ENCODE results near the gene RNF220. TPM values are rescaled to one million over a fixed set of nuclear protein-coding genes. Genes with fewer than 3 reads are reported as not detected.

RNF220 gene
- total RNA-seq, 2 donors from 2014 or later, result 63.9 to 64.3 TPM

DNA sequence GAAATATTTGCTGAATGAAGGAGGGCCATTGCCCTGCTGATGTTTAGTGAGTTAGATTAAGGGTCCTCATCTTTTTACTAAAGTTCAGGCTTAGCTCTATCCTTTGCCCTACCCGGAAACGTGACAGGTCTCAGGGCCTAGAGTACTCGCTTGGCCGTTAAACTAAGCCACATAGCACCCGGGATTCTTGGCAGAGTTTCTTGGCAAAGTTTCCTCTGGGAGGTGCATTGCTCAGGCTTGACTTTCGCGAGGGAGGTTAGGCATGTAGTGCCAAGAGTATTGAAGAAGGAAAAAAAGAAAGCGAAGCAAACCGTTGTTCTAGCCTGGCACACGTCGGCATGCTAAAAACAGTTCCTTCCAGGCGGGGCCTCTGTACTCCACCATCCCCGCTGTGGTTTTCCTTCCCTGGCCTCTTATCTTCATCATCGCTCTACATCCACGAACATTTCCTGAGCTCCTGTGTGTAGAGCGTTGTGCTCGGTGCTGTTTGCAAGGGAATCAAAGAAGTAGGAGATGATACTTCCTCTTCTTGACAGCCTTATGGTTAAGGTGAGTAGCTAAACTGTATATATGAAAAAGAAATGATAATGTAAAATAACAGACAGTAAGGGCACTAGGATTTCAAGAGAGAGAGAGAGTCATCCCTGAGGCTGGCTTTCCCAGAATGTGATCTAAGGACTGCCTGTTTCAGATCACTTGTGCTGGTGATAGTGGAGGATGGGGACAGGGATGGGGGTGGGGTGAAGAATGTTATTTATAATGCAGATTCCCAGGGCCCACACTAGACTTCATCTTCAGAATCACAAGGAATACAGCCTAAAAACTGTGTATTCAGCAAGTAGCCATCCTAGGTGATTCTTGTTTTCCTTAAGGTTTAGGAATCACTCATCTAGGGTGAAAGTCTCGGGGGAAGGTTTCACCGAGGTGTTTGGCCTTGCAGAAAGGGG, 18.8 kb downstream of the RNF220 start:
- ATAC-seq (peak; percentile 98), DNase-seq (peak; percentile 46 to 66)
- intact Hi-C loops (cut with DNase I, micrococcal nuclease), result no loop called here

GRCh38 chr1:44424747-44425146, 19.7 kb downstream of the RNF220 start:
- ATAC-seq, result no peak

DNA sequence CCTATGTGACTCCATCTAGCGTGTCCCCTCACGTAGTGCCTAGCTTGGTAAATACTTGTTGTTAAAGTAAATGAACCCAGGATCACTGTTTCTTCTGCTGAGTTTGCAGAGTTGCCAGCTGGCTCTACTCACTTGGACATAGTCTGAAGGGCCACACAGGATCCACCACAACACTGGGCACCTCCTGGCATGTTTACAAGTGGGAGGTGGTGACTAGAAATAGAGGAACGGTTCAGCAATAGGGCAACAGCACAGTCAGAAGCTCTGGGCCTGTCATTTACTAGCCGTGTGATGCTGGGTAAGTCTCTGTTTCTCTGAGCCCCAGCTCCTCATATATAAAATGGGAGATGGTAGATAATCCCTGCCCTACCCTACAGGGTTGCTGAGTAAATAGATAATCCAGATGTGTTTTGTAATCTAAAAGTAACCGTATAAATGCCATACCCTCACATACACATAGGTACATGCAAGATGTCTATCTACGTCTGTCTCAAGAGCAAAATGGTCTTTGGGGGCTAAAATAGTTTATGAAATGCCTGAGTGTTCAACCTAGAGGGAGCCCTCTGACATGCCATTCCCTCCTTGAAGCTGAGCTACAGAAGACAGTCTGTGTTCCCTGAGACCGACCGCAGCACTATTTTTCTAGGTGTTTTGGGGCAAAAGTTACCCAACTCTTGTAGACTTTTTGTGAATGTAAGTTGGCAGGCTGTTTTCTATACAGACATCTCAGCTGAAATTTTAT, 20.5 kb downstream of the RNF220 start:
- intact Hi-C loops (cut with DNase I, micrococcal nuclease), result no loop called here
- ATAC-seq (no peak), DNase-seq (no peak)

More at GRCh38 chr1:44424747-44425146, 19.7 kb downstream of the RNF220 start:
- intact Hi-C loops (cut with DNase I, micrococcal nuclease), result no loop called here
- no peak for DNase-seq

DNA sequence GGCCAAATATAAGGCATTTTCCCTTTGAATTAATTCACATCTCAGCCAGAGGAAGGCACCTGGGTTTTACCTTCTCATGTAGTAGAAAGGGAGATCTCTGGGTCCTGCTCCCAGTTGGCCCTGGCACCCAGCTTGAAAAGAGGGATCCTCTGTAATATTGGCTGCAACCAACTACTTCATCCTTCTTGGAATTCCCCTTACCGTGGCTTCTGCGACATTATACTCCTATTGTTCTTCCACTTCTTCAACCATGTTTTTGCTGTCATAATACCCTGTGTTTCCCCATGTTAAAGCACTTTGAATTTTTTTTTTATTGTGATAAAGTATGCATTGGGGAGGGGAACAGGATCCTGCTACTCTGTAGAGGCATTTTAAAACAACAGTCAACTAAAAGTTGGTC, 26.8 kb downstream of the RNF220 start:
- ATAC-seq (no peak), DNase-seq (no peak)
- intact Hi-C loops (cut with DNase I, micrococcal nuclease), result no loop called here

GRCh38 chr1:44433209-44433608, 28.2 kb downstream of the RNF220 start:
- DNase-seq (no peak), ATAC-seq (no peak)
- intact Hi-C loops (cut with DNase I, micrococcal nuclease), result no loop called here

DNA sequence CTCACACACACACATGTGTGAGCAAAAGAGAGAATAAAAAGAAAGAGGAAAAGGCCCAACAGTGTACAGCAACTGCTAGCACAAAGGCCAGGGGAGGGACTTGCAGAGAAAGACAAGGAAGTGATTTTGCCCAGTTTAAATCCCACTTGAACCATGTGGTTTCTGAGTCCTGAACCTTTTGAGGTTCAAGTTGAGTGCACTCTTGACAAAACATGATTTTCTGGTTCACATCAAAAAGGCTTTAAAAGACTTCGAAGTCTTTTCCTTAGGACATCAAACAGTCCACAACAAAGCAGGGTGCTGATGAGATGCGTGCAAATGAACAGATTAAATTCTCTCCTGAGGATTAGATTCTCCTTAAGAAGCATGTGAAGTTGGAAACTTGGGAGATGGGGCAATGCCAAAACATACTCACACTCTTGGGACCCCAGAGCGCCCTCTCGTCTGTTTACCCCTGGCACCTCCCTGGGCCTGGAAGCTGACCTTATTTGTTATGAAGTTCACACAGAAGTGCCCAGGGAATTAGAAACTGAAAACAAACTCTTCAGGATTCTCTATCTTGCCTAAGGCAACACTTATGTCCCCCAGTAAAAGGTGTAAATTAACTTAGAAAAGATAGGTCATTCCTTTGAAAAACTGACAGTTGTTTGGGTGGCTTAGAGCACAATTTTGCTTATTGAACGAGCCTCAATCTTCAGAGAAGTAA, 31.5 kb downstream of the RNF220 start:
- no peak for DNase-seq

DNA sequence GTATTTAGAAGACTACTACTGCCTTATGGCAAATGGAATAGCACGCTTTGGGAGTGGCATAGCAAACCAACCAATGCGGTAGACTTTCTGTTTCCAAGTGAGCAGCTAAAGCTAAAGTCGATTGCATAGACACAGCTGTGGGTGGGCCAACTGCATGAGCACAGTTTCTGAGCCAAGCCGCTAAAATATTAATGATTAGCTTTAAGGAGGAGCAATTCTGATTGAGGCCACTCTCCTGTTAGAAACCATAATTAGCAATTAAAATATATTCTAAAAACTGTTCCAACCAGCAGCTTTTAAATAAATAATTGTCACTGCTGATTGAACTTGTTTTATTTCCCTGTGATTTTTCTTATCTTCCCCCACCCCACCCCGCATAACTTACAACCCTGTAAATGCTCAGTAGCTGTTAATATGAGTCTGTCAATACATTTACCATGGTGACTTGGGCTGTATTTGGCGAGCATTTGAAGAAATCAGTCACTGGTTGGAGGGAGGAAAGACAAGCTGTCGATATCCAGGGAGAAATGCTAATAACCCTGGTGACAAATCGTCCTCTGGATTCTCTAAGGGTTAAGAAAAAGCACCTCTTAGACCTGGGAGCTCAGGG, 32.2 kb downstream of the RNF220 start:
- DNase-seq (no peak), ATAC-seq (no peak)
- intact Hi-C loops (cut with DNase I, micrococcal nuclease), result no loop called here

More for the DNA sequence above, 31.5 kb downstream of the RNF220 start:
- intact Hi-C loops (cut with DNase I, micrococcal nuclease), result no loop called here
- ATAC-seq, result no peak

DNA sequence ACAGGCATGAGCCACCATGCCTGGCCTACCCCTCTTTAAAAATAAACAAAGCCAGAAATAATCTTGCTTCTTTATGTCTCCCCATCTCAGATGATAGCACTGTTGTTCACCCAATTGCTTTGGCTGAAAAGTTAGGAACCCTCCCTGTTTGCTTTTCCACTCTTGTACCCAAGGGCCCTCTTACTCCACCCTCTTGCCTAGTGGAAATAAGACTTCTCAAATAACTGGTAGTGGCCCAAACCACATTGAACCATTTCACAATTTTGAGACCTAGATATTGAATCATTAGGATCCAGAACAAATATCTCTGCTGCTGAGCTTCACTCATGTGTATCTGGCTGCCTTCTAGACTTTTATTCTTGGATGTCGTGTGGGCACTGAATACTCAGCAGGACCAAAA, 37.7 kb downstream of the RNF220 start:
- no peak for ATAC-seq
- intact Hi-C loops (cut with DNase I, micrococcal nuclease), result no loop called here
- DNase-seq, result no peak

GRCh38 chr1:44447051-44447810, 42.2 kb downstream of the RNF220 start:
- DNase-seq (no peak), ATAC-seq (no peak)
- intact Hi-C loops (cut with DNase I, micrococcal nuclease), result no loop called here

- ATAC-seq, result no peak
- DNase-seq, result no peak
- intact Hi-C loops (cut with DNase I, micrococcal nuclease), result no loop called here
These were observed 48.8 kb downstream of the RNF220 start for GRCh38 chr1:44453798-44454349.

DNA sequence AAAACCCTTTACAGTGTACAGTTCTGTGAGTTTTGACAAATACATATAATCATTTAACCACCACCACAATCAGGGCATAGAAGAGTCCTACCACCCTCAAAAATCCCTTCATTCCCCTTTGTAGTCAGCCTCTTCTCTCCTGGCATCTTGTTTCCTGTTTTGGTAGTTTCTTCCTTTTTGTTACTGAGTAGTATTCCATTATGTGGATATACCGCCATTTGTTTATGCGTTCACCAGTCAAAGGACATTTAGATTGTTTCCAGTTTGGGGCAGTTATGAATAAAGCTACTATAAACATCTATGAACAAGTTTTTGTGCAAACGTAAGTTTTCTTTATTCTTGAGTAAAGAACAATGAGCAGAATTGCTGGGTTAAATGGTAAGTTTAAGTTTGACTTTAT, 49.6 kb downstream of the RNF220 start:
- intact Hi-C loops (cut with DNase I, micrococcal nuclease), result no loop called here
- no peak for DNase-seq
- no peak for ATAC-seq

DNA sequence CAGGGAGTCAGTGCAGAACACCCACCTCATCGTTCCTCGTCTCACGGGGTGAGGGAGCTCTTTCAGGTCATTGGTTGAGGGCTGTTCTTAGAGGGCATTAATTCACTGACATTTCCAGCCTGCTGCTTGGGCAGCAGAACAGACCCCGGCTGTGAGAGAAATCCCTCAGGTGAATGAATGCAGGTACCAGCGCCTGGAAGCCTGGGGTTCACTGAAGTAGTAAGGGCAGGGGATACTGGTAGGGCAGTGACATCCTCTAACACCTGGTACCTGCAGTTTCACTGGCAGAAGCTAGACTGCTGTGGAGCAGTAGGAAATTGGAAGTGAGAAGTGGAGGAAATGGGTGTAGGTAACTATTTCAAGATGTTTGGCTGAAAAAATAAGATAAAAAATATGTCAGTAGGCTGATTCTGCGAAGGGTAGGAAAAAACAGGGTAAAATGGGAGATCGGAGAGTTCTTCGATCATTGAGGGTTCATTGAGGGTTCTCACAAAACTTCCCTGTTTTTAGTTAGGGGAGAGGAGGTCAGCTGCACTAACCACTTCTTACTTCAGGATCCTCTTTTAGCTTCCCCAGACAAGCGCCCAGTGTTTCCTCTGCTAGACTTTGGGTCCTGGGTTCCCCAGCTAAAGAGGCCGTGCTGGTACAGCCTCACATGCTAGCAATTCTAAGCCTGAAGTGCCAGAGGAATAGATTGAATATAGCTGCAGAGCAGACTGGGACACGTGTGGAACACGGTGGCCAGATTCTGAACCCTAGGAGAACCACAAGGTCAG, 55.2 kb downstream of the RNF220 start:
- DNase-seq, result no peak
- intact Hi-C loops (cut with DNase I, micrococcal nuclease), result no loop called here
- ATAC-seq, result no peak

- no peak for DNase-seq
- ATAC-seq, result no peak
- intact Hi-C loops (cut with DNase I, micrococcal nuclease), result no loop called here
These were observed 59.3 kb downstream of the RNF220 start for GRCh38 chr1:44464361-44464760.

DNA sequence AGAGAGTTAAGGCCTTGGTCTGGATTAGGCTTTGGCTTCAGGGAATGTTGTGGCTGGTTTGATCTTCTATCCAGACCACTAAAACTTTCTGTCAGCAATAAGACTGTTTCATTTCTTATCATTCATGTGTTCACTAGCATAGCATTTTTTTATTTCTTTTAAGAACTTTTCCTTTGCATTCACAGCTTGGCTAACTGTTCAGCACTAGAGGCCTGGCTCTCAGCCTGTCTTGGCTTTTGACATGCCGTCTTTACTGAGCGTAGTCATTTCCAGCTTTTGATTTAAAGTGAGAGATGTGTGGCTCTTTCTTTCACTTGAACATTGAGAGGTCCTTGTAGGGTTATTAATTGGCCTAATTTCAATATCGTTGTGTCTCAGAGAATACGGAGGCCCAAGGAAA, 62.5 kb downstream of the RNF220 start:
- intact Hi-C loops (cut with DNase I, micrococcal nuclease), result no loop called here
- no peak for ATAC-seq
- DNase-seq, result no peak

- DNase-seq, result no peak
These were observed 66.9 kb downstream of the RNF220 start for GRCh38 chr1:44471911-44472453.

DNA sequence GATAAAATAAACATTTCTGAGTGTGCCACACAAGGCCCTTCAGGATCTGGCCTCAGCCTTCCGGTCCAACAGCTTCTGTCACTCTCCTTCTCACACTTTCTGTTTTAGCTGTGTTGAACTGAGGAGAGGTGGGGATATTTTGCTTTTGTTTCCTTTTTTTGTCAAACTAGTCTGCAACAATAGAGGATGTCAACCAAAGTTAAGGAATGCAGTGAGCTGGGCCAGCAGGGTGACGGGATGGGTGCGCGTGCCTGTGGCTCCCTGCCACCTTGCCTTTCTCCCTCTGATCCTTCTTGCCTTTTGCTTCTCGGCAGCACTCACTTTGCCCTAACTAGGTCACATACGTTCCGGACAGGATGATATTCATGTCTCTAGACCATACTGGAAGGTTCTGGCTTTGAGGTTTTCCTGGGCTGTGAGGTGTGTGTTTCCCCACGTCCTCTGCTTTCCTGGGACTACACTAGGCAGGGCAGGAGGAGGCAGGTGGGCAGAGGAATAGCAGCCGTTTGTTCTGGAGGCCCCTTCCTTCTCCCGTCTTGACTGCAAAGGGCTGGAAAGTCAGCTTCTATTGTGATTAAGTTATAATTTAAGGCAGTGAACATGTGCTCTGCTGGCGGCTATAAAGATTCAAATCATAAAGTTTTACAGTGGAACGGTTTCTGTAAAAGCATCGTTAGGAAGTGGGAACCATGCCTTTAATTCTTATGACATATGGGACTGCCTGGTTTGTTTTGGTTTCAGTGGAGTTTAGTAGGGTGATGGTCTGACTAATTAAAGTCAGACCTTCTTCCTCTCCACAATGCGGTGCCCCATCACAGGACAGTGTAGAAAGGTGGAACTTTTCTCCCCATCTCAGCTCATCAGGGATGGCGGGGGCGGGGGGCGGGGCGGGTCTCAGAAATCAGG, 67.8 kb downstream of the RNF220 start:
- ATAC-seq (peak; percentile 40), DNase-seq (no peak)
- intact Hi-C loops (cut with DNase I, micrococcal nuclease), result no loop called here

More at GRCh38 chr1:44471911-44472453, 66.9 kb downstream of the RNF220 start:
- intact Hi-C loops (cut with DNase I, micrococcal nuclease), result no loop called here
- ATAC-seq, result no peak
